ENCODE measurements around the gene NEGR1.

The NEGR1 gene

GRCh38 chr1:71836904-71837303, 445.4 kb downstream of the NEGR1 start:
- no peak for DNase-seq

- DNase-seq = no peak
Measured at GRCh38 chr1:71835442-71835813, 446.9 kb downstream of the NEGR1 start.

- DNase-seq = no peak
Measured at GRCh38 chr1:71834601-71835441, 447.5 kb downstream of the NEGR1 start.

- no peak for DNase-seq
Measured at GRCh38 chr1:71831646-71832045, 450.7 kb downstream of the NEGR1 start.

- DNase-seq = no peak
Measured at GRCh38 chr1:71829346-71829745, 453.0 kb downstream of the NEGR1 start.

GRCh38 chr1:71828431-71829012, 453.8 kb downstream of the NEGR1 start:
- no peak for DNase-seq

GRCh38 chr1:71823708-71824305, 458.5 kb downstream of the NEGR1 start:
- no peak for DNase-seq

GRCh38 chr1:71817028-71817427, 465.3 kb downstream of the NEGR1 start:
- DNase-seq = no peak

GRCh38 chr1:71809085-71809484, 473.3 kb downstream of the NEGR1 start:
- DNase-seq = no peak

- DNase-seq = no peak
Measured at GRCh38 chr1:71804140-71804539, 478.2 kb downstream of the NEGR1 start.

- DNase-seq = no peak
Measured at GRCh38 chr1:71796006-71796405, 486.3 kb downstream of the NEGR1 start.

GRCh38 chr1:71792264-71792663, 490.1 kb downstream of the NEGR1 start:
- DNase-seq = no peak

- no peak for DNase-seq
Measured at GRCh38 chr1:71788113-71788512, 494.2 kb downstream of the NEGR1 start.

- no peak for DNase-seq
Measured at GRCh38 chr1:71787699-71788098, 494.6 kb downstream of the NEGR1 start.

GRCh38 chr1:71786218-71786617, 496.1 kb downstream of the NEGR1 start:
- no peak for DNase-seq

- DNase-seq = no peak
Measured at GRCh38 chr1:71785450-71785849, 496.9 kb downstream of the NEGR1 start.

- DNase-seq = no peak
Measured at GRCh38 chr1:71785000-71785399, 497.3 kb downstream of the NEGR1 start.

- no peak for DNase-seq
Measured at GRCh38 chr1:71784241-71784640, 498.1 kb downstream of the NEGR1 start.

- DNase-seq = no peak
Measured at GRCh38 chr1:71783071-71783470, 499.3 kb downstream of the NEGR1 start.

- DNase-seq = no peak
Measured at GRCh38 chr1:71781450-71781849, 500.9 kb downstream of the NEGR1 start.

- DNase-seq = no peak
Measured at GRCh38 chr1:71780681-71781080, 501.7 kb downstream of the NEGR1 start.

GRCh38 chr1:71778940-71779339, 503.4 kb downstream of the NEGR1 start:
- DNase-seq = no peak

GRCh38 chr1:71777094-71777493, 505.2 kb downstream of the NEGR1 start:
- DNase-seq = no peak

- no peak for DNase-seq
Measured at GRCh38 chr1:71774705-71775104, 507.6 kb downstream of the NEGR1 start.
